Mucosa of stomach (tissue), 1 donor: ENCODE measurements around the gene PPARD.
"Not testable (repeated sequence)": the region's sequence is repeated elsewhere in the genome, so short reads cannot be mapped to it uniquely, and the experiment has no call there.

Source experiments
- H3K27me3 ChIP-seq: one replicate; pipeline ENCODE4 v1.7.0; 2013; ENCODE audit warnings: mild to moderate bottlenecking, low read length; ENCODE audit not compliant: control insufficient read depth, insufficient read depth
- H3K36me3 ChIP-seq: one replicate; pipeline ENCODE4 v1.7.0; 2013; ENCODE audit warnings: low read length; ENCODE audit not compliant: control insufficient read depth, insufficient read depth
- H3K4me1 ChIP-seq: one replicate; pipeline ENCODE4 v1.7.0; 2013; ENCODE audit warnings: mild to moderate bottlenecking, low read length; ENCODE audit not compliant: control insufficient read depth, insufficient read depth
- H3K4me3 ChIP-seq: one replicate; pipeline ENCODE4 v1.7.0; 2013; ENCODE audit warnings: low read length
- H3K9ac ChIP-seq: one replicate; pipeline ENCODE4 v1.7.0; 2013; ENCODE audit warnings: mild to moderate bottlenecking, low read length, moderate library complexity
- H3K9me3 ChIP-seq: one replicate; pipeline ENCODE4 v1.7.0; 2013; ENCODE audit warnings: mild to moderate bottlenecking, low read length, moderate library complexity; ENCODE audit not compliant: control insufficient read depth
- donor health status: Pancreatic carcinoma.

The PPARD gene

DNA sequence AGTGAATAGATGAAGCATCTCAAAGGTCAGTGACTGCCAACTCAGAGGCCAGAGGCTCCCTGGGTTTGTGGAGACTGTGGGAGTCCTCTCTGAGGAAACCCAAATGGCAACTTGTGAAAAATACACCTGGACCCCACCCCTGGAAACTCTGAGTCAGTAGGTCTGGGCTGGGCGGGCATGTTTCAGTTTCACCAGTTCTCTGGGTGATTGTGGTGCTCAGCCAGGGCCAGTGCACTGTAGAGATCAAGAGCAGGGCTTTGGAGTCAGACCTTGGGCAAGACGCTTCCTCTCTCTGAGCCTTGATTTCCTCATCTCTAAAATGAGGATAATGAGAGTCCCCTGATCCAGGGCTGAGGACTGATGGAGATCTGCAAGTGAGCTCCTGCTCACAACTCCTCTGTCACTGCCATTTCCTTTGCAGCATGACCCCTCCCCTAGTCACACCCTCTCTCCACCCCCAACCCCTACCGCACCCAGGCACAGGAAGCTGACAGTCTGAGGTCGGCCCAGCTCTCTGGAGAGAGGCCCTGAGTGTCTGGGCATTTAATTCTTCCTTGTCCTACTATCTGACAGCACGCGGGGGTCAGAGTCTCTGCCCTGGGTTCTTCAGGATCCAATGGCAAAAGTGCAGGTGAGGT, 39.6 kb upstream of the PPARD start:
- Histone ChIP-seq H3K9ac (peak overlapping the region; percentile 68), H3K36me3 (no peaks in the 10 kb centered on the region), H3K9me3 (no peaks in the 10 kb centered on the region), H3K27me3 (no peaks in the 10 kb centered on the region), H3K4me3 (peak overlapping the region; percentile 6), H3K4me1 (peaks cover 49% of the 10 kb centered on the region)

DNA sequence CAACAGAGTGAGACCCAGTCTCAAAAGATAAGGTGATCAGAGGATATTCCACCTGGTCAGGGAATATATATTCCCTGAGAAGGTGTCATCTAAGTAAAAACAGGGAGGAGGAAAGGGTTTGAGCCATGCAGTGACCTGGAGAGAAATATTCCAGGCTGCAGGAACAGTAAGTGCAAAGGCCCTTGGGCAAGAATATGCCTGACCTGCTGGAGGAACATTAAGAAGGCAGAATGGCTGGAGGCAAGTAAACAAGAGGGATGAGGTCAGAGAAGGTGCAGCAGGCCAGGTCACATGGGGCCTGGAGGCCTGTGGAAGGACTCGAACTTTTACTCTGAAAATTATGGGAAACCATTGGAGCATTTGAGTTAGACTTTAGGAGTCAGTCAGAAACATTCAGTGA, 38.1 kb upstream of the PPARD start:
- H3K4me1 ChIP-seq = peaks cover 43% of the 10 kb centered on the region
- H3K9me3 ChIP-seq = no peaks in the 10 kb centered on the region
- H3K4me3 ChIP-seq = no peak overlapping the region
- no peaks in the 10 kb centered on the region for H3K27me3 ChIP-seq
- H3K9ac ChIP-seq = peak overlapping the region; percentile 1
- H3K36me3 ChIP-seq = no peaks in the 10 kb centered on the region

DNA sequence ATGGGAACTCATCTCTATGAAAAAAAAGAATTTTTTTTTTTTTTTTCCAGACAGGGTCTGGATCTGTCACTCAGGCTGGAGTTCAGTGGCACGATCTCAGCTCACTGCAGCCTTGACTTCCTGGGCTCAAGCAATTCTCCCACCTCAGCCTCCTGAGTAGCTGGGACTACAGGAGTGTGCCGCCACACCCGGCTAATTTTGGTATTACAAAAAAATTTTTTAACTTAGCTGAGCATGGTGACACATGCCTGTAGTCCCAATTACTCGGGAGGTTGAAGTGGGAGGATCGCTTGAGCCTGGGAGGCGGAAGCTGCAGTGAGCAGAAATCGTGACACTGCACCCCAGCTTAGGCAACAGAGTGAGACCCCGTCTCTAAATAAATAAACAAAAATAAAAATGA, 37.2 kb upstream of the PPARD start:
- H3K9ac ChIP-seq = no peak overlapping the region
- H3K4me1 ChIP-seq = peaks cover 35% of the 10 kb centered on the region
- H3K9me3 ChIP-seq = no peaks in the 10 kb centered on the region
- no peak overlapping the region for H3K4me3 ChIP-seq
- H3K36me3 ChIP-seq = no peaks in the 10 kb centered on the region
- no peaks in the 10 kb centered on the region for H3K27me3 ChIP-seq

DNA sequence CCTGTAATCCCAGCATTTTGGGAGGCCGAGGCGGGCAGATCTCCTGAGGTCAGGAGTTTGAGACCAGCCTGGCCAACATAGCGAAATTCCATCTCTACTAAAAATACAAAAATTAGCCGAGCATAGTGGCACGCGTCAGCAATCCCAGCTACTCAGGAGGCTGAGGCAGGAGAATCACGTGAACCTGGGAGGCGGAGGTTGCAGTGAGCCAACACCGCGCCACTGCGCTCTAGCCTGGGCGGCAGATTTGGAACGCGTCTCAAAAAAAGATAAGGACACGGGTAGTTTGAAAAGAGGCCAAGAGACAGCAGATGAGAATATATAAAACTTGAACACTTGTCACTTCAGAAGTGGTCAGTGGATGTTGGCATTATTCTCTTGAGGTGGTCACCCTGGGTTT, 35.2 kb upstream of the PPARD start:
- H3K9me3 ChIP-seq, H3K9ac ChIP-seq, H3K4me3 ChIP-seq, H3K27me3 ChIP-seq, H3K36me3 ChIP-seq: not testable (repeated sequence)
- H3K4me1 ChIP-seq = peaks cover 24% of the 10 kb centered on the region

DNA sequence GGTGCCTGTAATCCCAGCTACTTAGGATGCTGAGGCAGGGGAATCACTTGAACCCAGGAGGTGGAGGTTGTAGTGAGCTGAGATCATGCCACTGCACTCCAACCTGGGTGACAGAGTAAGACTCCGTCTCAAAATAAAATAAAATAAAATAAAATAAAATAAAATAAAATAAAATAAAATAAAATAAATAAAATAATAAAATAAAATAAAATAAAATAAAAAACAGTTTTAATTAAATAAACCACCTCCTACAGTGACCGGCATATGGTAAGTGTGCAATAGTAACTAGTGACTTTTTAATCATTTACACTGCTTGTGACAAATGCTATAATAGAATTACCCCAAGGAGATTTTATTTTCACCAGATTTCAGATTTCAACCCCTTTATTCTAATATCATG, 33.8 kb upstream of the PPARD start:
- not testable (repeated sequence) for H3K4me3 ChIP-seq, H3K9ac ChIP-seq, H3K27me3 ChIP-seq, H3K36me3 ChIP-seq, H3K4me1 ChIP-seq, H3K9me3 ChIP-seq

DNA sequence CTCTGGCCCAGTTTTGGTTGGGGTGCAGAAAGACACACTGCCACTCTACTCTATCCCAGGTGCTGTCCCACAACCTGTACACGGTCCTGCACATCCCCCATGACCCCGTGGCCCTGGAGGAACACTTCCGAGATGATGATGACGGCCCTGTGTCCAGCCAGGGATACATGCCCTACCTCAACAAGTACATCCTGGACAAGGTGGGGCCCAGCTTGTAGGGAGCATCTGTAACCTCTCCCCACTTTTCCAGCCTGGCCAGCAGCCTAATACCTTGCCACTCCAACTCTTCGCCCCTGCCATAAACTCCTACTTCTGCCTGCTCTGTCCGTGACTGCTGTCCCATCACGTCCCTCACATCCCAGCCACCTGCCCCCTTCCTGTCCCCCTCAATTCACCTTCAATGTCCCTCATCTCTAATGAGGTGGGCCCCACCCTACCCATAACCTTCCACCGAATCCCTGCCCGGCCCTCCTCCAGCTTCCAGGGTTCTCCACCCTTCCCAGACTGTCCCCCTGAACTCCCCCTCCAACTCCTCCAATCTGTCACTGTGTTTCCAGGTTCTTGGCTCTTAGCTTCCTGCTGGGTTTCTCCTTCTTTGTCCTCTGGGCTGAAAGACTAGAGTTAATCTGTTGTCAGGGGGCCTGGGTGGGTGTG, 32.6 kb upstream of the PPARD start:
- Histone ChIP-seq H3K9me3 (no peaks in the 10 kb centered on the region), H3K27me3 (no peaks in the 10 kb centered on the region), H3K9ac (no peak overlapping the region), H3K36me3 (no peaks in the 10 kb centered on the region), H3K4me1 (no peaks in the 10 kb centered on the region), H3K4me3 (no peak overlapping the region)

DNA sequence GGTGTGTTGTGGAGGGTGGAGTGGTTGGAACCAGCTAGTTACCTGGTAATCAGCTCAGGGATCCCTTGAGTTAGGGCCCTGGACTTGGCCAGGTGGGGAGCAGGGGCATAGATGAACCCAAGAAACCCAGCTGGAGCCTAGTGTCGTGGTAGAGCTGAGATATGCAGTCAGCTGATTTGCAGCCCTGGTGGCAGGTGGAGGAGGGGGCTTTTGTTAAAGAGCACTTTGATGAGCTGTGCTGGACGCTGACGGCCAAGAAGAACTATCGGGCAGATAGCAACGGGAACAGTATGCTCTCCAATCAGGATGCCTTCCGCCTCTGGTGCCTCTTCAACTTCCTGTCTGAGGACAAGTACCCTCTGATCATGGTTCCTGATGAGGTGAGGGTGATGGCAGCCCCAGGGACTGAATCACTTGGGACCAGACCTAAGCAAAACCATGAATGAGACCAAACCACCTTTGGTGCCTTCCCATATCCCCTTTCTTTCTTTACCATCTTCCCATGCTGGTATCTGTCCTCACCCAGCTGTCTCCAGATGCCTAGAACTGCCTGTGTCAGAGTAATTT, 32.0 kb upstream of the PPARD start:
- H3K36me3 ChIP-seq = no peaks in the 10 kb centered on the region
- H3K4me3 ChIP-seq = no peak overlapping the region
- no peaks in the 10 kb centered on the region for H3K27me3 ChIP-seq
- no peak overlapping the region for H3K9ac ChIP-seq
- H3K4me1 ChIP-seq = no peaks in the 10 kb centered on the region
- no peaks in the 10 kb centered on the region for H3K9me3 ChIP-seq

DNA sequence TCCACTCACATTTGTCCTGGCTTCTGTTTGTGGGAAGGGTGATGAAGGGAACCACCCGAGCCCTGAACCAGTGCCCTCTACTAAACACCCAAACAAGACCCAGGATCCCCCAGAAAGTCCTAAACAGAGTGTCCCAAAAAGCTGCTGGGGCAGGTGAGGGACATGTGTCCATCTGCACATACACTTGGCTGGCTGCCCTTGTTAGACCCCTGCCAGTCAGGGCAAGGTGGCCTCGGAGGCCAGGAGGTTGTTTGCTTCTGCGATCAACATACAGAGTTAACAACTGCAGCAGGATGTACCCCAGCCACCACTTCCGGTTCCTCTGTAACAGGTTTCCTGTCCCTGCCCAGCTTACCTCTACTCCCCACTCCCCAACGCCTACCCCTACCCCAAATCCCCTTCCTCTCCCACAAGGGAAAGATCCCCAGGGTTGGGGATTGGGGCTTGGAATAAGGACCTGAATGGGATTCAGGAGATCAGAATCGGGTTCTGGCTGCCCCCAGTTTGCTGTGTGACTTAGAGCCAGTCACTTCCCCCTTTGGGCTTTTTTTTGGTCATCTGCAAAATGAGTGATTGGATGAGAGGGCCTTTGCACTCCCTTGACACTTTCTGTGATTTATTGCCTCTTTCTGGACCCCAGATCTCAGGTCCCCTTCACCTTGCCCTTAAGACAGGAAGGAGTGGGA, 30.8 kb upstream of the PPARD start:
- H3K36me3 ChIP-seq = no peaks in the 10 kb centered on the region
- no peaks in the 10 kb centered on the region for H3K4me1 ChIP-seq
- no peak overlapping the region for H3K4me3 ChIP-seq
- no peak overlapping the region for H3K9ac ChIP-seq
- H3K9me3 ChIP-seq = no peaks in the 10 kb centered on the region
- H3K27me3 ChIP-seq = no peaks in the 10 kb centered on the region

DNA sequence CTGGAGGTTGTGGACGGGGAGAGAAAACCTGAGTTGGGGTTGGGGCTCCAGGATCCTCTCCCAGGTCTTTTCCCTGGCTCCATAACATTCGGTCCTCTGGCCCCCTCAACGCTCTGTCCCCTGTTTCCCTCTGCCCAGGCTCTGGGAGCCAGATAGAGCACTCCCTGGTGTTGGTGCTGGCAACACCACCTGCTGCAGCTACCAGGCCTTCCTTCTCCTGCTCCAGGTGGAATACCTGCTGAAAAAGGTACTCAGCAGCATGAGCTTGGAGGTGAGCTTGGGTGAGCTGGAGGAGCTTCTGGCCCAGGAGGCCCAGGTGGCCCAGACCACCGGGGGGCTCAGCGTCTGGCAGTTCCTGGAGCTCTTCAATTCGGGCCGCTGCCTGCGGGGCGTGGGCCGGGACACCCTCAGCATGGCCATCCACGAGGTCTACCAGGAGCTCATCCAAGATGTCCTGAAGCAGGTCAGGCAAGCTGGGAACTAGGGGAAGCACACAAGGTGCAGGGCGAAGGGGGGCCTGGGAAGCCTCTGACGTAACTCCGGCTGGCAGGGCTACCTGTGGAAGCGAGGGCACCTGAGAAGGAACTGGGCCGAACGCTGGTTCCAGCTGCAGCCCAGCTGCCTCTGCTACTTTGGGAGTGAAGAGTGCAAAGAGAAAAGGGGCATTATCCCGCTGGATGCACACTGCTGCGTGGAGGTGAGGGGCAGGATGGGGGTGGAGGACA, 30.1 kb upstream of the PPARD start:
- no peak overlapping the region for H3K4me3 ChIP-seq
- no peak overlapping the region for H3K9ac ChIP-seq
- H3K4me1 ChIP-seq = no peaks in the 10 kb centered on the region
- no peaks in the 10 kb centered on the region for H3K9me3 ChIP-seq
- H3K36me3 ChIP-seq = no peaks in the 10 kb centered on the region
- H3K27me3 ChIP-seq = no peaks in the 10 kb centered on the region

DNA sequence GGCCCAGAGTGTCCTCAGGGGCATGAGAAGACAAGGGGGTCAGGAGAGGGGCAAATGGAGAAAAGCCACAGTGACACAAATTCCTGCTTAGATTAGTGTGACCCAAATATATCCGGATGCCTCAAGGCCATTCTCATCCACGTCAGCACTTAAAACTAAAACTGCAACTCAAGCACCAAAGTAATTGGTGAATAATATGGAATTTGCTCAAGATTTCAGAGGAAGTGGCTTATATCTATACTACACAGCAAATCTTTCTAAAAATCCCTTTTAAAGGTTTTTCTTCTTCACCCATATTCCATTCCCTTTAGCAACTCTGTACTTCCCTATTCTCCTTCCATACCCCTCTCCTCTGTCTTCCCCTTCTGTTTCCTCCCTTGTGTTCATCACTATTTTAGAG, 29.6 kb upstream of the PPARD start:
- no peaks in the 10 kb centered on the region for H3K9me3 ChIP-seq
- no peaks in the 10 kb centered on the region for H3K27me3 ChIP-seq
- no peak overlapping the region for H3K9ac ChIP-seq
- no peaks in the 10 kb centered on the region for H3K4me1 ChIP-seq
- H3K4me3 ChIP-seq = no peak overlapping the region
- H3K36me3 ChIP-seq = no peaks in the 10 kb centered on the region

DNA sequence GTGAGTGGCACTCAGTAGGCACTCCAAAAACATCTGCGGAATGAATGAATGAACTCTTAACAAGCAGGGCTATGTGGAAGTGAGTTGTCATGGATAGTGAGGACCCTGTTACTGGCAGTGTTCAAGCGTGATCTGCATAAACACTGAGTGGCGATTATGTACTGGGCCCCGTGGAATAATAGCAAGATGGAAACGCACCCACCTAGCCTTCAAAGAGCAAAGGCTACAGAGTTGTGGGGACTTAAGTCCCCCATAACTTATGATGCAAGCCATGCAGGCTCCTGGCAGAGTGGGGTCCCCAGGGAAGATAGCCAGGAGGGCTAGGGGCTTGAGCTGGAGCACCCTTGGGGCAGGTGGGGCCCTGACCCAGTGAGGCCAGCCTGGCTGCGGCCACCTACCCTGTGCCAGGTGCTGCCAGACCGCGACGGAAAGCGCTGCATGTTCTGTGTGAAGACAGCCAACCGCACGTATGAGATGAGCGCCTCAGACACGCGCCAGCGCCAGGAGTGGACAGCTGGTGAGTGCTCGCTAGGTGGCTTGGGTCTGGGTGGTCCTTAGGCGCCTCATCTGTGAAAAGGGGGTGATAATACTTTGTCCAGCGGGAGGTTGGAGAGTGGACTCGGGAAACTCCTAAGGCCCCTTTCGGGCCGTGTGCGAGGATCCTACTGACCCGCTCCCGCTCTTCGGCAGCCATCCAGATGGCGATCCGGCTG, 24.7 kb upstream of the PPARD start:
- no peaks in the 10 kb centered on the region for H3K9me3 ChIP-seq
- peaks cover 6% of the 10 kb centered on the region for H3K4me1 ChIP-seq
- peaks cover 4% of the 10 kb centered on the region for H3K36me3 ChIP-seq
- no peak overlapping the region for H3K9ac ChIP-seq
- no peaks in the 10 kb centered on the region for H3K27me3 ChIP-seq
- H3K4me3 ChIP-seq = no peak overlapping the region
